Neuronal stem cell (in vitro differentiated cells): ENCODE measurements around the gene TWSG1.

ENCODE experiments used
- DNase-seq: peaks from one replicate; pipeline ENCODE4 v3.0.0-alpha.2; 2013; ENCODE audit warnings: low spot score
- H2AFZ ChIP-seq: one replicate; pipeline ENCODE4 v1.6.1; 2013; ENCODE audit warnings: mild to moderate bottlenecking, low read length, inconsistent platforms
- H2AK5ac ChIP-seq: 2 replicates; pipeline ENCODE4 v1.6.1; 2013; ENCODE audit warnings: low read depth, mild to moderate bottlenecking, inconsistent platforms, low read length, moderate library complexity, mixed read lengths
- H2BK120ac ChIP-seq: 2 replicates; pipeline ENCODE4 v1.6.1; 2013; ENCODE audit warnings: low read depth, mild to moderate bottlenecking, inconsistent platforms, low read length, moderate library complexity, mixed read lengths
- H2BK12ac ChIP-seq: one replicate; pipeline ENCODE4 v1.6.1; 2013; ENCODE audit warnings: low read length, inconsistent platforms
- H2BK15ac ChIP-seq: 2 replicates; pipeline ENCODE4 v1.6.1; 2013; ENCODE audit warnings: mild to moderate bottlenecking, low read length, inconsistent platforms, mixed read lengths
- H2BK5ac ChIP-seq: one replicate; pipeline ENCODE4 v1.6.1; 2013; ENCODE audit warnings: inconsistent platforms, mild to moderate bottlenecking, low read length, moderate library complexity
- H3K14ac ChIP-seq: one replicate; pipeline ENCODE4 v1.6.1; 2013; ENCODE audit warnings: low read length, inconsistent platforms
- H3K18ac ChIP-seq: 2 replicates; pipeline ENCODE4 v1.6.1; 2013; ENCODE audit warnings: low read length, inconsistent platforms
- H3K23ac ChIP-seq: 2 replicates; pipeline ENCODE4 v1.6.1; 2013; ENCODE audit warnings: low read depth, mild to moderate bottlenecking, mixed read lengths, low read length, inconsistent platforms; ENCODE audit not compliant: poor library complexity
- H3K27ac ChIP-seq: replicated peaks from 3 replicates; pipeline ENCODE4 v1.5.1; 2013; ENCODE audit warnings: low read length, inconsistent platforms
- H3K27me3 ChIP-seq, 3 experiments: 2 replicates each; pipeline ENCODE4 v1.6.1; 2013; ENCODE audit warnings: low read length in 3 of 3, mild to moderate bottlenecking in 2 of 3, inconsistent platforms in 1 of 3, low read depth in 1 of 3, mixed read lengths in 1 of 3, moderate library complexity in 1 of 3; ENCODE audit not compliant: control insufficient read depth in 3 of 3, insufficient read depth in 3 of 3
- H3K36me3 ChIP-seq, 2 donors: replicated peaks in 1 of 2; 2 replicates each; pipeline ENCODE4 v1.6.1; 2013; ENCODE audit warnings: low read length in 2 of 2; ENCODE audit not compliant: control insufficient read depth in 2 of 2, insufficient read depth in 2 of 2
- H3K4ac ChIP-seq: 2 replicates; pipeline ENCODE4 v1.6.1; 2013; ENCODE audit warnings: inconsistent platforms, mild to moderate bottlenecking, low read length, moderate library complexity
- H3K4me1 ChIP-seq, 2 donors: 1 replicate in 1 of 2; 2 replicates in 1 of 2; pipeline ENCODE4 v1.6.1; 2013; ENCODE audit warnings: low read length in 2 of 2, low read depth in 1 of 2; ENCODE audit not compliant: control insufficient read depth in 2 of 2, insufficient read depth in 1 of 2
- H3K4me2 ChIP-seq: one replicate; pipeline ENCODE4 v1.6.1; 2013; ENCODE audit warnings: mild to moderate bottlenecking, low read length, inconsistent platforms; ENCODE audit not compliant: insufficient read depth, poor library complexity, severe bottlenecking
- H3K4me3 ChIP-seq, 2 donors: 2 replicates each; pipeline ENCODE4 v1.5.1; 2013; ENCODE audit warnings: low read length in 2 of 2, mild to moderate bottlenecking in 2 of 2, inconsistent platforms in 1 of 2, moderate library complexity in 1 of 2
- H3K79me1 ChIP-seq: one replicate; pipeline ENCODE4 v1.6.1; 2013; ENCODE audit warnings: low read depth, mild to moderate bottlenecking, inconsistent platforms, low read length, moderate library complexity
- H3K9ac ChIP-seq: one replicate; pipeline ENCODE4 v1.6.1; 2013; ENCODE audit warnings: mild to moderate bottlenecking, low read depth, low read length, inconsistent platforms; ENCODE audit not compliant: poor library complexity
- H3K9me3 ChIP-seq, 2 donors: replicated peaks in 1 of 2; 2 replicates each; pipeline versions ENCODE3 to v1.6.1; 2013; ENCODE audit warnings: low read length in 2 of 2, mild to moderate bottlenecking in 2 of 2, inconsistent platforms in 1 of 2, low read depth in 1 of 2, mixed read lengths in 1 of 2, moderate library complexity in 1 of 2; ENCODE audit not compliant: control insufficient read depth in 2 of 2, insufficient read depth in 1 of 2
- H4K8ac ChIP-seq: one replicate; pipeline ENCODE4 v1.6.1; 2013; ENCODE audit warnings: low read depth, mild to moderate bottlenecking, inconsistent platforms, low read length, moderate library complexity
- H4K91ac ChIP-seq: one replicate; pipeline ENCODE4 v1.6.1; 2013; ENCODE audit warnings: low read length, low read depth, mild to moderate bottlenecking, inconsistent platforms; ENCODE audit not compliant: poor library complexity
- WGBS, 2 donors: extraction: QIAGEN DNeasy Blood & Tissue Kit; methylation state at CpG; one replicate each; pipeline ENCODE4 v1.1.7; 2013; ENCODE audit warnings: missing lambda C conversion rate in 2 of 2, mixed read lengths in 1 of 2; ENCODE audit not compliant: insufficient read length in 2 of 2, insufficient replicate concordance in 1 of 2; ENCODE audit errors: extremely low coverage in 2 of 2; 5-methylcytosine and 5-hydroxymethylcytosine counted together

TWSG1 gene

DNA sequence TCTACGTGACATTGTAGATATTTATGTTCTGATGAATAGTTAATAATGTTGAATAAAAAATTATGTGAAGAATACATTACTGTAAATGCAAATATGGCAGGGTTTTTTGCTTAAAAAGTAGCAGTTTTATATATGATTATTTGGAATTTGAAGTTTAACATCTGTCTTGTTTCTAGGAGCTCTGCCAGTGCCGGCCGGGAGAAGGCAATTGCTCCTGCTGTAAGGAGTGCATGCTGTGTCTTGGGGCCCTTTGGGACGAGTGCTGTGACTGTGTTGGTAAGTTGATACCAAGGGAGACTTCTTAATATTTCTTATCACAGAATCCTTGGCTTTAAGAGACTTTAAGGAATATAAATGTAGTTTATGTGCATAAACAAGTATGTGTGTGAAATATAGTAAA lies 25.2 kb downstream of the TWSG1 start:
- WGBS, 2 donors = 100% methylated on average over 1 of the region's 4 CpGs; no CpG with 5 or more reads in 1 of the 2 donors
- Histone ChIP-seq H3K36me3 (peaks cover 2 to 50% of the 10 kb centered on the region in 2 donors), H3K18ac (no peak overlapping the region)

DNA sequence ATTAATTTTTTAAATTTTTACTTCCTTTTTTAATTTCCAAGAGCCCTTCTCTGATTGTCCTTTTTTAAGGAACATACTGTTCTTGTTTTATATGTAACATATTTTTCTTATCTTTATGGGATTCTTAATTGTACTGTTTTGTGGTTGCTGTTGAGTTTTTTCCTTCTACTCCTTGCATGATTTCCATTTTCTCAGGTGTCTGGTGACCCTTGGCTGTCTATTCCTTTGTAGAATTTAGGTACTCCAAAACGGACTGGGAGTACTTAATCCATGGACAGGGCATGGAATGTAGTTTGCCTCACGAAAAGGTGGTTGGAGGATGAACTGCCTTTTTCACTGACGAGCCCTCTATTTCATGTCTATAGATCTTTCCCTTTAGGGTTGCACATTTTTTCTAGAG lies 26.6 kb downstream of the TWSG1 start:
- H2BK15ac ChIP-seq = no peak overlapping the region
- H3K4me1 ChIP-seq = no peaks in the 10 kb centered on the region
- H2BK12ac ChIP-seq = no peak overlapping the region
- no peak overlapping the region for H3K18ac ChIP-seq
- no peak overlapping the region for H4K8ac ChIP-seq
- H2BK5ac ChIP-seq = no peak overlapping the region
- no CpG with 5 or more reads among the region's 3 CpGs for WGBS, 2 donors
- H2AK5ac ChIP-seq = no peak overlapping the region
- no peak overlapping the region for H2AFZ ChIP-seq
- no peak overlapping the region for H3K27ac ChIP-seq
- H3K14ac ChIP-seq = no peak overlapping the region
- no peaks in the 10 kb centered on the region for H3K27me3 ChIP-seq
- H2BK120ac ChIP-seq = no peak overlapping the region
- no peak for DNase-seq
- no peak overlapping the region for H3K23ac ChIP-seq
- H3K4me2 ChIP-seq = no peak overlapping the region
- no peaks in the 10 kb centered on the region for H3K9me3 ChIP-seq
- no peak overlapping the region for H3K4me3 ChIP-seq
- peaks cover 2 to 55% of the 10 kb centered on the region in 2 donors for H3K36me3 ChIP-seq
- H3K79me1 ChIP-seq = no peaks in the 10 kb centered on the region
- H4K91ac ChIP-seq = no peak overlapping the region
- H3K9ac ChIP-seq = no peak overlapping the region
- H3K4ac ChIP-seq = no peak overlapping the region

More for the DNA sequence above, 25.2 kb downstream of the TWSG1 start:
- H2BK15ac ChIP-seq = no peak overlapping the region
- H4K91ac ChIP-seq = no peak overlapping the region
- no peak overlapping the region for H2AFZ ChIP-seq
- H3K23ac ChIP-seq = no peak overlapping the region
- H3K9me3 ChIP-seq = no peaks in the 10 kb centered on the region
- no peak overlapping the region for H2BK12ac ChIP-seq
- no peak overlapping the region for H2BK5ac ChIP-seq
- no peaks in the 10 kb centered on the region for H3K4me1 ChIP-seq
- H4K8ac ChIP-seq = no peak overlapping the region
- H2AK5ac ChIP-seq = no peak overlapping the region
- no peak overlapping the region for H3K4me3 ChIP-seq
- H3K4ac ChIP-seq = no peak overlapping the region
- no peak overlapping the region for H3K4me2 ChIP-seq
- H3K27me3 ChIP-seq = no peaks in the 10 kb centered on the region
- no peak overlapping the region for H3K9ac ChIP-seq
- no peak overlapping the region for H3K27ac ChIP-seq
- H3K14ac ChIP-seq = no peak overlapping the region
- DNase-seq = no peak
- no peaks in the 10 kb centered on the region for H3K79me1 ChIP-seq
- H2BK120ac ChIP-seq = no peak overlapping the region

DNA sequence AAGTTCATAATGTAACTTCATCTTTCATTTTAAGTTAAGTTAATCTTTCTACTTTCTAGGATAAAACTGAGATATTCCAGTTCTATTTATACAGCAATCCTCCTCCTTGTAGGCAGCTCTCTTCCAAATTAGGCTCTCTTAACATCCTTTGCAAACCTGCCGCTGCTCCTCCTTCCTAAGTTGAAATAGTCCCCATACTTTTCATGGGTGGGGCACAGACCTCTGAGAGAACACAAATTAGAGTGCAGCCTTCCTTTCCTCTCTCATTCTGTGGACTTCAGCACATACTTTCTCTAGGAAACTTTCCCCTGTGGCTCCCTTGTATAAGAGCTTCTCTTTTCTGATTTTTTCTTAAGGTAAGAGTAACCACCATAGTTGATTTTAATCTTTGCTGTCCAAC lies 28.3 kb downstream of the TWSG1 start:
- H3K27ac ChIP-seq = no peak overlapping the region

DNA sequence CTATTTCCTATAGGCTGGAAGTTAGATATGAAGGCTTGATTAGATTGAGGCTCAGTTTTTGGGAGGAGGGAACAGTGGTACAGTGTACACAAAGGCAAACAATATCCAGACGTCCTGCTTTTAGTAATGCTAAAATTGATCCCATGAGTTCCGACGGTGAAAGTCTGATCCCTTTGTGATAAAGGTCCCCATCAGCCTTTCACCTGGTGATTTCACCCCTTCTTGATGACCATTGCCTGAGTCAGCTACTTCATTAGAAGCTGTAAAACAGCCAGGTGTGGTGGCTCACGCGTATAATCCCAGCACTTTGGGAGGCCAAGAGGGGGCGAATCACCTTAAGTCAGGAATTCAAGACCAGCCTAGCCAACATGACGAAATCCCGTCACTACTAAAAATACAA lies 29.7 kb downstream of the TWSG1 start:
- Histone ChIP-seq H3K4me1 (no peaks in the 10 kb centered on the region), H2AFZ (no peak overlapping the region), H3K36me3 (peaks cover 7 to 74% of the 10 kb centered on the region in 2 donors), H3K18ac (no peak overlapping the region), H3K4me2 (no peak overlapping the region), H3K27ac (no peak overlapping the region), H2BK120ac (no peak overlapping the region), H3K23ac (no peak overlapping the region), H3K79me1 (no peaks in the 10 kb centered on the region), H3K14ac (no peak overlapping the region), H2BK12ac (no peak overlapping the region), H3K4ac (no peak overlapping the region), H3K9ac (no peak overlapping the region), H4K8ac (no peak overlapping the region), H3K4me3 (no peak overlapping the region), H2BK15ac (no peak overlapping the region), H2AK5ac (no peak overlapping the region), H3K27me3 (no peaks in the 10 kb centered on the region), H3K9me3 (peaks cover 2 to 17% of the 10 kb centered on the region in 2 donors), H4K91ac (no peak overlapping the region), H2BK5ac (no peak overlapping the region)
- no CpG with 5 or more reads among the region's 8 CpGs for WGBS, 2 donors
- DNase-seq = no peak

More for the DNA sequence above, 28.3 kb downstream of the TWSG1 start:
- H2BK12ac ChIP-seq = no peak overlapping the region
- no peak overlapping the region for H4K91ac ChIP-seq
- DNase-seq = no peak
- no peaks in the 10 kb centered on the region for H3K27me3 ChIP-seq
- H2BK15ac ChIP-seq = no peak overlapping the region
- no peak overlapping the region for H3K18ac ChIP-seq
- H3K79me1 ChIP-seq = no peaks in the 10 kb centered on the region
- H3K4me2 ChIP-seq = no peak overlapping the region
- WGBS, 2 donors = no CpG with 5 or more reads among the region's 1 CpG
- no peak overlapping the region for H4K8ac ChIP-seq
- H2BK5ac ChIP-seq = no peak overlapping the region
- peaks cover 2 to 11% of the 10 kb centered on the region in 2 donors for H3K9me3 ChIP-seq
- H3K4me1 ChIP-seq = no peaks in the 10 kb centered on the region
- H3K4me3 ChIP-seq = no peak overlapping the region
- no peak overlapping the region for H3K4ac ChIP-seq
- no peak overlapping the region for H2AFZ ChIP-seq
- H3K14ac ChIP-seq = no peak overlapping the region
- no peak overlapping the region for H3K9ac ChIP-seq
- no peak overlapping the region for H2AK5ac ChIP-seq
- H3K36me3 ChIP-seq = peaks cover 7 to 72% of the 10 kb centered on the region in 2 donors
- no peak overlapping the region for H2BK120ac ChIP-seq
- no peak overlapping the region for H3K23ac ChIP-seq
